ENCODE data around the gene PPP3CB.

PPP3CB gene

DNA sequence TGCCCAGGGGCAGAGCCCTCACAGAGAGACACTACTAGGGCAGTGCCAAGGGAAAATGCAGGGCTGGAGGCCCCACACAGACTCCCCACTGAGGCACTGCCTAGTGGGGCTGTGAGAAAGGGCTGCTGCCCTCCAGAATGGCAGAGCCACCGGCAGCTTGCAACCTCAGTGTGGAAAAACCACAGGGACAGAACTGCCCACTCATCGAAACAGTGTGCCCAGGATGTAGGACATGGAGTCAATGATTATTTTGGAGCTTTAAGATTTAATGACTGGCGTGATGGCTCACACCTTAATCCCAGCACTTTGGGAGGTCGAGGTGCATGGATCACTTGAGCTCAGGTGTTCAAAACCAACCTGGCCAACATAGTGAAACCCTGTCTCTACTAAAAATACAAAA, 34.9 kb downstream of the PPP3CB start:
- TF ChIP-seq SIN3A (IDR thresholded peaks at IDR 0.05; ENCODE audit: borderline replicate concordance, insufficient read depth, low read length) (no peak), TAF1 (IDR thresholded peaks at IDR 0.05; ENCODE audit: borderline replicate concordance, insufficient read depth, low read length) (no peak), POLR2AphosphoS5 (IDR thresholded peaks at IDR 0.05; ENCODE audit: low read depth, low read length) (no peak), FOXP2 (optimal IDR thresholded peaks at IDR 0.05; ENCODE audit: borderline replicate concordance, extremely low read depth, extremely low read length, insufficient read depth) (no peak)
- TF ChIP-seq, protein P1, sequence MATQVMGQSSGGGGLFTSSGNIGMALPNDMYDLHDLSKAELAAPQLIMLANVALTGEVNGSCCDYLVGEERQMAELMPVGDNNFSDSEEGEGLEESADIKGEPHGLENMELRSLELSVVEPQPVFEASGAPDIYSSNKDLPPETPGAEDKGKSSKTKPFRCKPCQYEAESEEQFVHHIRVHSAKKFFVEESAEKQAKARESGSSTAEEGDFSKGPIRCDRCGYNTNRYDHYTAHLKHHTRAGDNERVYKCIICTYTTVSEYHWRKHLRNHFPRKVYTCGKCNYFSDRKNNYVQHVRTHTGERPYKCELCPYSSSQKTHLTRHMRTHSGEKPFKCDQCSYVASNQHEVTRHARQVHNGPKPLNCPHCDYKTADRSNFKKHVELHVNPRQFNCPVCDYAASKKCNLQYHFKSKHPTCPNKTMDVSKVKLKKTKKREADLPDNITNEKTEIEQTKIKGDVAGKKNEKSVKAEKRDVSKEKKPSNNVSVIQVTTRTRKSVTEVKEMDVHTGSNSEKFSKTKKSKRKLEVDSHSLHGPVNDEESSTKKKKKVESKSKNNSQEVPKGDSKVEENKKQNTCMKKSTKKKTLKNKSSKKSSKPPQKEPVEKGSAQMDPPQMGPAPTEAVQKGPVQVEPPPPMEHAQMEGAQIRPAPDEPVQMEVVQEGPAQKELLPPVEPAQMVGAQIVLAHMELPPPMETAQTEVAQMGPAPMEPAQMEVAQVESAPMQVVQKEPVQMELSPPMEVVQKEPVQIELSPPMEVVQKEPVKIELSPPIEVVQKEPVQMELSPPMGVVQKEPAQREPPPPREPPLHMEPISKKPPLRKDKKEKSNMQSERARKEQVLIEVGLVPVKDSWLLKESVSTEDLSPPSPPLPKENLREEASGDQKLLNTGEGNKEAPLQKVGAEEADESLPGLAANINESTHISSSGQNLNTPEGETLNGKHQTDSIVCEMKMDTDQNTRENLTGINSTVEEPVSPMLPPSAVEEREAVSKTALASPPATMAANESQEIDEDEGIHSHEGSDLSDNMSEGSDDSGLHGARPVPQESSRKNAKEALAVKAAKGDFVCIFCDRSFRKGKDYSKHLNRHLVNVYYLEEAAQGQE (IDR thresholded peaks at IDR 0.05; ENCODE audit: insufficient read depth in 1 of 2, low read depth in 2 of 2, low read length in 2 of 2): no peak

DNA sequence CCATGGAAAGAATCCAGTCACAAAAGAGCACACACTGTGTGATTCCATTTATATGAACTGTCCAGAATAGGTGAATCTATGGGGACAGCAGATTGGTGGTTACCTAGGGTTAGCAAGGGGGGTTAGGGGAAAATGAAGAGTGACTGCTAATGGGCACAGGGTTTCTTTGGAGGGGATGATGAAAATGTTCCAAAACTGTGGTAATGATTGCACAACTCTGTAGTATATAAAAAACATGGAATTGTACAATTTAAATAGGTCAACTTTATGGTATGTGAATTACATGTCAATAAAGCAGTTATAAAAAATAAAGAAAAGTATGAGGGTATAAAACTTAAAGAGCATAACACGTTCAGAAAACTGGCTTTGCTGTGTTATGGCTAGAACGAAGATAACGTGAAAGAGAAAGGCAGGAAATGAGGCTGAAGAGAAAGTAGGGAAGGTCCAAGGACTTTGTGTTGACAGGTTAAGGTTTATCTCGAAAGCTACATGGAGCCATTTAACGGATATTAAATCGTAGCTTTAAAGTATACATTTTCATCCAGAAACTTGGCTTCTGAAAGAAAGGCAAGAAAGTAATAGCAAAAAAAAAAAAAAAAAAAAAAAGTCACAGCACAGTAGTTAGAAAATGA, 36.0 kb downstream of the PPP3CB start:
- TF ChIP-seq, protein P1 (IDR thresholded peaks at IDR 0.05; ENCODE audit: insufficient read depth in 1 of 2, low read depth in 2 of 2, low read length in 2 of 2): no peak
- TF ChIP-seq SIN3A (IDR thresholded peaks at IDR 0.05; ENCODE audit: borderline replicate concordance, insufficient read depth, low read length) (no peak), POLR2AphosphoS5 (IDR thresholded peaks at IDR 0.05; ENCODE audit: low read depth, low read length) (no peak)

DNA sequence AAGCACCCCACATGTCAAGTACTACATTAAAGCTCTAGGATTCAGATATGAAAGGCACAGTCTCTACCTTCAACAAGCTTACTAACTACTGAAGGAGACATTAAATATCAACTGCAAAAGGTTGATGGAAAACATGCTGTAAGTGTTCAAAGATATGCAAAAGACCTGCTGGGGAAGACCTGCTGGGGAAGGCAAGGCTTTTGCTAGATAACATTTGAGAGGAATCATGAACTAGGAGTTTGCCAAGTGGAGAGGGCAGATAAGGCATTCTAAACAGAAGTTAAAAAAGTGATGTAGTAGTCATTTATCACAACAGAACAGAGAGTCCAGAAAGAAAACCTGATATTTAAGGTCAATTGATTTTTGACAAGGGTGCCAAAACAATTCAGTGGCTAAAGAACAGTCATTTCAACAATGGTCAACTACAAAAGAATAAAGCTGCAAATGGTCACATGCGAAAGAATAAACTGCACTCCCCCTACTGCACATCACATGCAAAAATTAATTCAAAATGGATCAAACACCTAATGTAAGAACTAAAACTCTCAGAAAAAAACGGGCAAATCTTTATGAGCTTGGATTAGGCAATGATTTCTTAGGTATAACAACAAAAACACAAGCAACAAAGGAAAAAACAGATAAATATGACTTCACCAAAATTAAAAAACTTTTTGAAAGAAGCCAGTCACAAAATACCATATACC, 39.5 kb downstream of the PPP3CB start:
- no peak for TF ChIP-seq SIN3A (IDR thresholded peaks at IDR 0.05; ENCODE audit: borderline replicate concordance, insufficient read depth, low read length)
- TF ChIP-seq TAF1 (IDR thresholded peaks at IDR 0.05; ENCODE audit: borderline replicate concordance, insufficient read depth, low read length): no peak
- no peak for TF ChIP-seq FOXP2 (optimal IDR thresholded peaks at IDR 0.05; ENCODE audit: borderline replicate concordance, extremely low read depth, extremely low read length, insufficient read depth)
- no peak for TF ChIP-seq POLR2AphosphoS5 (IDR thresholded peaks at IDR 0.05; ENCODE audit: low read depth, low read length)
- TF ChIP-seq, protein P1 (IDR thresholded peaks at IDR 0.05; ENCODE audit: insufficient read depth in 1 of 2, low read depth in 2 of 2, low read length in 2 of 2): no peak

DNA sequence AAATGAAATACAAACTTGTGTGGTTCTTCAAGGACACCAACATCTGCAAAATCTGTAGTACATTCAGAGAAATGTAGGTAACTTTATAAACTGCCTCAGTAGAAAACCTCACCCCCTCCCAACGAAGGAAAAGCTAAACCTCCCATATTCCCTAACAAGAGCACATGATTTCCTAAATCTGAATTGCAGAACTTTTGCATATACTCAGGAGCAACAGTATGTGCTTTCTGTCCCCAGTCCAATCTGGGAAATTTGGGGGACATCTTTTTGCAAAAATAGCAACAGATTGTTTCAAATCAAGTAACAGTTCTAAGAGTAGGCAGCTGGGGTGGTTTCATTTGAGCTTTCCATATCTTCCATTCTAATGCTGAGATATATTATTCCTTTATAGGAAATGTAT, 46.7 kb downstream of the PPP3CB start:
- TF ChIP-seq FOXP2 (optimal IDR thresholded peaks at IDR 0.05; ENCODE audit: borderline replicate concordance, extremely low read depth, extremely low read length, insufficient read depth) (no peak), TAF1 (IDR thresholded peaks at IDR 0.05; ENCODE audit: borderline replicate concordance, insufficient read depth, low read length) (no peak), POLR2AphosphoS5 (IDR thresholded peaks at IDR 0.05; ENCODE audit: low read depth, low read length) (no peak), SIN3A (IDR thresholded peaks at IDR 0.05; ENCODE audit: borderline replicate concordance, insufficient read depth, low read length) (no peak)
- TF ChIP-seq, protein P1 (IDR thresholded peaks at IDR 0.05; ENCODE audit: insufficient read depth in 1 of 2, low read depth in 2 of 2, low read length in 2 of 2): no peak
